22Rv1 (cell line): ENCODE results near the gene KICS2.

Experiments used
- CTCF ChIP-seq: fragments of 450-650 bp; IDR thresholded peaks from 2 replicates; pipeline ENCODE4 v1.5.1; 2017; ENCODE audit warnings: mild to moderate bottlenecking
- ZFX ChIP-seq: fragments of 450-650 bp; IDR thresholded peaks from 2 replicates; pipeline ENCODE4 v1.6.1; 2017; ENCODE audit warnings: antibody characterized with exemption, borderline replicate concordance

GRCh38 chr12:64186789-64187188 is 35.3 kb downstream of the KICS2 start:
- TF ChIP-seq CTCF, result no peak
- TF ChIP-seq ZFX, result no peak
